HAP-1 (cell line): ENCODE data around the gene TEPSIN.

Experiments
- DNase-seq, 2 experiments: peaks; one replicate each; pipeline ENCODE4 v3.0.0-alpha.2; 2016 to 2020; ENCODE audit warnings: low spot score in 2 of 2
- H3K27me3 ChIP-seq: fragments of 250-450 bp; sonication (Bioruptor Pico); 2 replicates; pipeline ENCODE4 v1.5.1; 2020; ENCODE audit warnings: low read depth, mild to moderate bottlenecking, moderate library complexity
- H3K36me3 ChIP-seq: fragments of 250-450 bp; sonication (Bioruptor Pico); replicated peaks from 2 replicates; pipeline ENCODE4 v1.5.1; 2020; ENCODE audit warnings: mild to moderate bottlenecking
- H3K4me1 ChIP-seq: fragments of 250-450 bp; sonication (Bioruptor Pico); 2 replicates; pipeline ENCODE4 v1.5.1; 2020; ENCODE audit warnings: mild to moderate bottlenecking
- H3K4me3 ChIP-seq: fragments of 250-450 bp; sonication (Bioruptor Pico); 2 replicates; pipeline ENCODE4 v1.5.1; 2020; ENCODE audit warnings: mild to moderate bottlenecking, moderate library complexity
- H3K9me3 ChIP-seq: fragments of 250-450 bp; sonication (Bioruptor Pico); 2 replicates; pipeline ENCODE4 v1.5.1; 2020; ENCODE audit warnings: mild to moderate bottlenecking, moderate library complexity
- in situ Hi-C: fragments of 300-500 bp; cut with MboI; formaldehyde crosslinking; loops from 3 replicates; pipeline ENCODE4 v1.14.3; 2020; ENCODE audit warnings: low sequenced_read_pairs, inconsistent platforms, mixed read lengths

TEPSIN gene

DNA sequence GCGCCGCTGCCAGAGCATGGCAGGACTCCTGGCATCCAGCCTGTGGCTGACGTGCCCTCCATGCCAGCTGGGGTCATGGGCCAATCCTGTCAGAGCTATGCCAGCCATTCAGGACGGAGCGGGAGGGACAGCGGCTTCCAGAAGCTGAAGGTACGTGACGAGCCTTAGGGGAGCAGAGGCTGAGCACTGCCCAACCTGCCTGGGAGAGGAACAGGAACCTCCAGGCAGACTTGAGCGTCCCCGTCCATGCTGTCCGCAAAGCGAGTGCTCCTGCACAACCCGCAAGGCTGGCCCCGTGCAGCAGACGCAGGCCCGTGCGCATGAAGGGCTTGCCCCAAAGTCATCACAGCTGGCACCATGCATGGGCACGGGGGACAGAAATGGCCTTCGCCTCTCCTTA, 21.8 kb upstream of the TEPSIN start:
- in situ Hi-C loops: no loop called here
- Histone ChIP-seq H3K36me3 (peaks cover 43% of the 10 kb centered on the region), H3K27me3 (no peaks in the 10 kb centered on the region), H3K4me1 (no peaks in the 10 kb centered on the region), H3K9me3 (no peaks in the 10 kb centered on the region), H3K4me3 (no peak overlapping the region)
- no peak for DNase-seq

DNA sequence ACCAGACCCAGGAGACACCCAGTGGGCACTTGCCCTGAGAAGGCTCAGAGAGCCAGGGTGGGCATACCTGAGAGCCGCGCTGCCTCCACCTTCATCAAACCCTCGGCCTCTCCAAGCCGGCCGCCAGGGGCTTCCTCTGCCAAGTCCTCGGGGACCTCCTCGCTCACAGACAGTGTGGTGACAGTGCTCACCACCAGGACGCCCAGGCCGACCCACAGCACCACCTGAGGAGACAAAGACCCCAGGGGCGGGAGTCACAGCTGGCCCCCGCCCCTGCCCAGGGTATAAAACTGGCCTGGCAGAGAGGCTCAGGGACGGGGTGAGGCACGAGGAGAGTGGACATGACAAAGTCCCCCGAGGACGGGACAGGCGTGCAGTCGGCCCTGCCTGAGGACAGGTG, 21.3 kb upstream of the TEPSIN start:
- in situ Hi-C loops: no loop called here
- DNase-seq: no peak
- Histone ChIP-seq H3K27me3 (no peaks in the 10 kb centered on the region), H3K4me3 (no peak overlapping the region), H3K9me3 (no peaks in the 10 kb centered on the region), H3K4me1 (no peaks in the 10 kb centered on the region; the same call in 1 of the 2 replicates), H3K36me3 (peaks cover 42% of the 10 kb centered on the region)

DNA sequence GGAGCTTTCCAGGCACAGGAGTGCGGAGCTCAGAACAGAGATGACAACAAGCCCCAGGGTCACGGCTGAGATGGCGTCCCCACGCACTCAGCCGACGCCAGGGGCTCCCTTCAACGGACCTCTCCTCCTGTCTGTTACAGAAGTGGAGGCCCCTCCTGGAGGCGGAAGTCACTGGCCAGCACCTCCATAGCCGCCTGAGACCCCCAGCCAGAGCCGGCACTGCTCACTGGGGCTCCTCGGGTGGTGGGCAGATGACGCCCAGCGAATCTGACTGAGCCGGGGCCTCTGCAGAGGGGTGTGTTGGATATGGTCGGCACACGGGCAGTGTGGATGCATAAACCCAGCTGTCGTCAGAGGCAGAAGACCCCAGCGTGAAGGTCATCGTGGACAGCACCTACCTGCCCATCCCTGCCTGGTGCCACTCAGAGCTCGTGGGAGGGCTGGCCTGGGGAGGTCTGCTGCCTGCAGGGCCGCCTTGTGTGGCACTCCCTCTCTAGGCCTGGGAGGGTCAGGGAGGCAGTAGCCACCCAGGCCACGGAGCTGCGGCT, 20.3 kb upstream of the TEPSIN start:
- Histone ChIP-seq H3K36me3 (peaks cover 36% of the 10 kb centered on the region), H3K4me1 (no peaks in the 10 kb centered on the region; the same call in 1 of the 2 replicates), H3K27me3 (no peaks in the 10 kb centered on the region), H3K9me3 (no peaks in the 10 kb centered on the region), H3K4me3 (no peak overlapping the region)
- no peak for DNase-seq
- in situ Hi-C loops: loop anchor here (5.0 kb wide), 1 partner anchor 223 kb away; no protein-coding TSS in a partner anchor

DNA sequence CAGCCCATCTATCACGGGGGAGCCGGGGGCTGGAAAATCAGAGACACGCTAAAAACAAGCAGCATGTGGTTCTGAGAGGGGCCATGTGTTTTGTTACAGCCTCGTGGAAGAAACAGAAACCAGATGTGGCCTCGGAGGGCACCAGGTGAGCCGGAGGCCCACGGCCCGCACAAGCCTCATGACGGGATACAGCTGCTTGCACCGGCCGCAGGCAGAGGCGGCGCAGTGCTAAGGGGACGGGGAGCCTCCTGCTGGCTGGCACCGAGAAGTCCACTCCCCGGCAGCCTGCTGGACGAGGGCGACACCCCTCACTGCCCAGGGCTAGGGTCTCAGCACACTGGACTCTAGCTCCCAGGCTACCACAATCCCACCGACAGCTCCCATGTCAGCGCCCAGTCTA, 19.4 kb upstream of the TEPSIN start:
- in situ Hi-C loops: loop anchor here (5.0 kb wide), 1 partner anchor 224 kb away; no protein-coding TSS in a partner anchor
- Histone ChIP-seq H3K4me3 (no peak overlapping the region), H3K27me3 (no peaks in the 10 kb centered on the region), H3K36me3 (peaks cover 34% of the 10 kb centered on the region), H3K4me1 (no peaks in the 10 kb centered on the region; the same call in 1 of the 2 replicates), H3K9me3 (no peaks in the 10 kb centered on the region)
- no peak for DNase-seq

DNA sequence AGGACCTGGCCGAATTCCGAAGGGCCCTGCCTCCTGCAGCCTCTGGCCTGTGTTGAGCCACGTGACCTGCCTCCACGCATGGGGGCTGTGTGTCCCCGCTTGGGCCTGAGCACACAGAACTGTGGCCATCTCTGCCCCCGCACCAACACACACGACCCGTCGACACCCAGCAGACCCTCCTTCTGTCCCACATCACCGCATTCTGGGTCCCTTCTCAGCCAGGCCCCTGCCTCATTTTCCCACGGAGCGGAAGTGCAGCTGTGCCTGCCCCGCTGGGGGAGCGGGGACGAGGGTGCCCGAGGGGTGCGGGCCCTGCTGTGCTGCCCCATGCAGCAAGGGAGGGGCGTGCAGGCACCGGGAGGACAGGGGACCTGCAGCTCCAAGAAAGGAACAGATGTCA, 18.7 kb upstream of the TEPSIN start:
- no peak overlapping the region for H3K4me3 ChIP-seq
- H3K9me3 ChIP-seq: no peaks in the 10 kb centered on the region
- peaks cover 34% of the 10 kb centered on the region for H3K36me3 ChIP-seq
- DNase-seq: no peak
- in situ Hi-C loops: loop anchor here (5.0 kb wide), 1 partner anchor 225 kb away; no protein-coding TSS in a partner anchor
- no peaks in the 10 kb centered on the region for H3K27me3 ChIP-seq
- H3K4me1 ChIP-seq: no peaks in the 10 kb centered on the region; the same call in 1 of the 2 replicates

DNA sequence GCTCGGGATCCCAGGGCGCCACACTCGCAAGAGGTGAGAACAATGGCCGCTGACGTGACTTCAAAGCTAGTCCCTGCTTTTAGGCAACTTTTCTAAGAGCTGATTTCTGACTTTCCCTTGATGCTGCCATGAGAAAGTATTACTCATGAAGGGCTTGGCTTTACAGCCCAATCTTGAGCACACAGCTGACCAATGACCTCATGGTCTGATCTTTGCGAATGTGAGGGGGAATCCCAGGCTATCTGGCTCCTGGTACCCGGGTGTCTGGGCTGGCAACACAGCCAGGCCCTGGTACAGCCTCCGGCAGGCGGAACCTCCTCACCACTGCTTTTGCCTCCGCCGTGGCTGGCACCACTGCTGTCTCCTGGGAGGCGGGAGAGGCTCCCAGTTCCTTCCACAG, 17.8 kb upstream of the TEPSIN start:
- peaks cover 36% of the 10 kb centered on the region for H3K36me3 ChIP-seq
- no peaks in the 10 kb centered on the region for H3K27me3 ChIP-seq
- in situ Hi-C loops: loop anchor here (5.0 kb wide), 1 partner anchor 226 kb away; no protein-coding TSS in a partner anchor
- no peaks in the 10 kb centered on the region; the same call in 1 of the 2 replicates for H3K4me1 ChIP-seq
- H3K9me3 ChIP-seq: no peaks in the 10 kb centered on the region
- no peak for DNase-seq
- H3K4me3 ChIP-seq: no peak overlapping the region

DNA sequence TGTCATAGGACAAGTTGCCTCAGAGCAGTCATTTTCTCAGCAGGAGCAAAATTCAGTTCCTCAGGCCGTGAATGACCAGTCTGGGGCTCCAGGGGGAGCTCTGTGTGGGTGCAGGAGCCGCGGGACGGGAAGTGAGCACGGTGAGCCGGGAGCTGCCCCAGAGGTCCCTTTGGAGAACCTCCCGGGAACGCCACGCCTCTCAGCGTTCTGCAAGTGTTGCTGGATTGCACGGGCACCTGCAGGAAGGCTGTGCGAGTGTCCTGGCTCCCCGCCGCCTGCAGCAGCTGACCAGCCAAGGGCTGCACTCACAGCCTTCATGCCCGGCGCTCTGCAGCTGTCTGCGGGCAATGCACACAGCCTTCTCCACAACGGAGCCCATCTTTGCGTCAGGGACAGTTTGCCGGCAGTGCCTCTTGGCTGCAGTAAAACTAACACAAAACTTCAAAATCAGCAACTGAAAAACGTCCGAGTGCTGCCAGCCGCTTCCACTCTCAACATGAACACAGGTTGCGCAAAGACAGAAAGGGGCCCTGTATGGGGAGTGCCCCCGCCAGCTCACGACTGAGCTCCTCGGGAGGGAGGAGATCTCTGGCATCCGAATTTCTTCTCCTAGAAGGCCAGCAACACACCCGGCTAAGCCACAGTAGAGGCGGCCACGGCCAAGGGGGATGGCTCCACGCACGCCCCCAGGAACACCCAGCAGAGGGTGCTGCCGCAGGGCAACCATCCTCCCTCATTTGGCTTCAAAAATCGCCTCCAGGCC, 16.3 kb upstream of the TEPSIN start:
- in situ Hi-C loops: loop anchor here (5.0 kb wide), 1 partner anchor 227 kb away; no protein-coding TSS in a partner anchor
- Histone ChIP-seq H3K4me1 (no peaks in the 10 kb centered on the region; the same call in 1 of the 2 replicates), H3K36me3 (peaks cover 38% of the 10 kb centered on the region), H3K4me3 (no peak overlapping the region), H3K9me3 (no peaks in the 10 kb centered on the region), H3K27me3 (no peaks in the 10 kb centered on the region)
- peak; percentile 60 to 83 for DNase-seq

DNA sequence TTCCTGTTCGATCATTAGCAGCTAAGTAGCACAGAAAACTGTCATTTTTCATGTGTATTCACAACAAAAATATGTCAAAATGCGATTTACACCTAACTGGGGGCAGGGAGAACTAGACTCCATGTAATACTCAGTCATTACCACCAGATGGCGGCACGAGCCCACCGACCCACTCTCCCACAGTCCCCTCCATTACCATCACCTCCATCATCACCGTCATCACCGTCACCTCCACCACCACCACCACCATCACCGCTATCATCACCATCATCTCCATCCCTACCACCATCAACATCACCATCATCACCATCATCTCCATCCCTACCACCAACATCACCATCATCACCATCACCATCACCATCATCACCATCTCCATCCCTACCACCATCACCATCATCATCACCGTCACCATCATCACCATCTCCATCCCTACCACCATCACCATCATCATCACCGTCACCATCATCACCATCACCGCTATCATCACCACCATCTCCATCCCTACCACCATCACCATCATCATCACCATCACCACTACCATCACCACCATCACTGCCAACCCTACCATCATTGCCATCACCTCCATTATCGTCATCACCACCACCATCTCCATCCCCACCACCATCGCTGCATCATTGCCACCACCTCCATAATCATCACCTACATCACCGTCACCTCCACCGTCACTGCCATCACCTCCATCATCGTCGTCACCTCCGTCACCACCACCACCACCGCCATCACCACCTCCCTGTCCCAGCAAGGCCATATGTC, 14.7 kb upstream of the TEPSIN start:
- Histone ChIP-seq H3K4me3 (no peak overlapping the region), H3K27me3 (no peaks in the 10 kb centered on the region), H3K4me1 (no peaks in the 10 kb centered on the region; the same call in 1 of the 2 replicates), H3K36me3 (peaks cover 26% of the 10 kb centered on the region), H3K9me3 (no peaks in the 10 kb centered on the region)
- peak; percentile 45 to 73 for DNase-seq
- in situ Hi-C loops: no loop called here

DNA sequence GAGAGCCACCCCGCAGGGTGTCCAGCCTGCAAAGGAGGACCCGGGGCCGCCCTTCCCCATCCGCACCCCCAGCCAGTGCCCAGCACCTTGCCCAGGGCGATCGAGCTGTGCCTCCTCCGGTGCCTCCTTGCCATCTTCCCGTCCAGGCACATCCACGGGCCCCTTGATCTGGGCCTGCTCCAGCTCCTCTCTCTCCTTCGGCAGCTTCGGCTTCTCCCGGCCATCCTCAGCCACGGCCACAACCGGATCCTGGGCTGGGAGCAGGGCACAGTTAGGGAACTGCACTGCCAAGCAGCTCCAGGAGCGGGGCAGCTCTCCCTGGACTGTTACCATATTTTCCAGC, 14.1 kb upstream of the TEPSIN start:
- H3K9me3 ChIP-seq: no peaks in the 10 kb centered on the region
- no peak for DNase-seq
- no peaks in the 10 kb centered on the region; the same call in 1 of the 2 replicates for H3K4me1 ChIP-seq
- no peak overlapping the region for H3K4me3 ChIP-seq
- in situ Hi-C loops: no loop called here
- peaks cover 26% of the 10 kb centered on the region for H3K36me3 ChIP-seq
- H3K27me3 ChIP-seq: no peaks in the 10 kb centered on the region

DNA sequence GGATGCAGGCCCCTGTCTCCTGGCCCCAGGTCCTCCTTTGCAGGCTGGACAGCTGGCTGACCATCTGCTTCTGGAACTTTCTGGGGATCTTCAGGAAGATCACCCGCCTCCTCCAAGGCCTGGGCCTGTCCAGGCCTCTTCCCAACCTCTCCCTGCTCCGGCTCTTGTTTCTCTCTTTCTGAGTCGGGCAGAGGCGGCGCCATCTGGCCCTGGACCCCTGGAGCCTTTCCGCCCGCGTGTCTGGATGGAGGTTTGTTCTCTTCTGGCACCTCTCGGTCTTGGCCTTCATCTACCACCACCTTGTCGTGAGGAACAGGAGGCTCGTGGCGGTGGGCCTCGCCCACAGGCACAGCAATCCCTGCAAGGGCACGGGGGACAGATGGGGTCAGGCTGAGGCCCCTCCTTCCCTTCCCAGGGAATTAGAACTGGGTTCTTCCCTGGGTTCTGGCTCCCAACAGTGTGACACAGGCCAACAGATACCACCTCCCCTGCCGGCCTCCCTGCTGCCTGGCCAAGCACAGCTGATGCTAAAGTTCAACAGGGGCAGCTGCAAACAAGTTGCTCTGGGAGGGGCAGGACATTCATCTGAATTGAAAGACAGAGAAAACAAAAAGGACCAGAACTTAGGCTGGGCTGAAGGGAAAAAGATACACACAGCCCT, 13.6 kb upstream of the TEPSIN start:
- Histone ChIP-seq H3K4me3 (no peak overlapping the region), H3K36me3 (peaks cover 26% of the 10 kb centered on the region), H3K27me3 (no peaks in the 10 kb centered on the region)

DNA sequence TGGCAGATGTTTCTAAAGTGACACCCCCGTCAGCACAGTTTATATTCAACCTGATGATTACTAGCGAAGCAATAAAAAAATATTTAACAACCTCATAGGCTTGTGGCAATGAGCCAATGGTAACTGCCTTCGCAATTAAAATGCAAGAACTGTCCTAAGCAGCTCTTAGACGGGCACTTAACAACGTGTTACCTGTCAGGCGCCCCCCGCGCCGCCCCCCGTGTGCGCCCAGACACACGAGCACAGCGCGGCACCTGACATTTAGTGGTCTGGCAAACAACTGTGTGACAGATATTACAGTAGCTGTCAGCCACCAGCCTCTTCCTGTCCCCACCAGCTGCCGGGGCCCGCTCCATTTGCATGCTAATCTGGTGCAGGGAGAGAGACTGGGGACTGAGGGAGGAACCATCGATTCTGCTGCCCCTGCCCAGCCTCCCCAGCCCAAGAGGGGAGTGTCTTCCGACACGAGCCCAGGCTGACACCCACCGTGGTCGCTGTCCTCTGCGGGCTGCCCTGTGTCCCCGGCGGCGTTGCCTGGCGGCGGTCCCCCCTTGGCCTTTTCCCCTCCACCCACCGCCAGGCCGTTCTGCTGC, 12.9 kb upstream of the TEPSIN start:
- no peaks in the 10 kb centered on the region for H3K27me3 ChIP-seq
- no peaks in the 10 kb centered on the region for H3K9me3 ChIP-seq
- H3K4me1 ChIP-seq: no peaks in the 10 kb centered on the region; the same call in 1 of the 2 replicates
- in situ Hi-C loops: no loop called here
- DNase-seq: no peak
- no peak overlapping the region for H3K4me3 ChIP-seq
- H3K36me3 ChIP-seq: peaks cover 26% of the 10 kb centered on the region

More for the DNA sequence above, 13.6 kb upstream of the TEPSIN start:
- no peaks in the 10 kb centered on the region for H3K9me3 ChIP-seq
- in situ Hi-C loops: no loop called here
- DNase-seq: no peak
- H3K4me1 ChIP-seq: no peaks in the 10 kb centered on the region; the same call in 1 of the 2 replicates

DNA sequence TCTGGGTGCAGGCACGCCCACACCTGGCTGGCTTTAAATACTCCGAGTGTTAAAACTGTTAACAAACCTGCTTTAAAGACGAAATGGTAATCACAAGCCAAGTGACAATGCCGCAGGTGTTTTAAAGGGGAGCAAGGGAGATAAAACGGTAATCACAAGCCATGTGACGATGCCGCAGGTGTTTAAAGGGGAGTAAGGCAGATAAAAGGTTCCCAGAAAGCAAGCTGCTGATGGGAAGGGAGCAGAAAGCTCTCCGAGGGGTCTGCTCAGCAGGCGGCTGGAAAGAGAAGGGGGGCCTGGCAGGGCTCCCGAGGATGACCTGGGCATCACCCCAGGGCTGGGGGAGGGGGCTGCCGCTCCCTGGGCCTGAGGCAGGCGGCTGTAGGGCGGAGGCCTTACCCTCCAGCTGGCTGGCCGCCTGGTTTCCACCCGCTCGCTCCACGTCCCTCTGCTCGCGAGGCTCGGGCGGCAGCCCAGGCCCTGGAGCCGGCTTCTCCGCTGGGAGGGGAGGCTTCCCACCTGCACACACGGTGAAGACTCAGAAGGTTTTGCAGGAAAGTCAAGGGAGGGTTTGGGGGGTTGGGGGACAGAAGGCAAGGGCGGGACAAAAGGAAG, 12.3 kb upstream of the TEPSIN start:
- Histone ChIP-seq H3K9me3 (no peaks in the 10 kb centered on the region), H3K36me3 (peaks cover 26% of the 10 kb centered on the region), H3K4me1 (no peaks in the 10 kb centered on the region; the same call in 1 of the 2 replicates), H3K4me3 (no peak overlapping the region), H3K27me3 (no peaks in the 10 kb centered on the region)
- no peak for DNase-seq
- in situ Hi-C loops: no loop called here
